Central memory CD8-positive, alpha-beta T cell (primary cell): ENCODE data around the gene CCDC8.
"Not testable (repeated sequence)": the region's sequence is repeated elsewhere in the genome, so short reads cannot be mapped to it uniquely, and the experiment has no call there.

Experiments used
- ATAC-seq: fragments of 150-1000 bp; cut with Tn5 transposase; replicated peaks from 2 replicates; pipeline ENCODE4 v1.10.0; 2022; ENCODE audit warnings: mild to moderate bottlenecking, moderate FRiP score, moderate number of reproducible peaks; ENCODE audit not compliant: poor library complexity, severe bottlenecking; ENCODE audit errors: extremely low read depth
- DNase-seq, 2 donors: peaks; one replicate each; pipeline ENCODE4 v3.0.0; 2021; ENCODE audit warnings: low spot score in 2 of 2
- H3K27ac Mint-ChIP-seq: one replicate; pipeline ENCODE4 v1.8.0; 2022; ENCODE audit warnings: low read depth, mild to moderate bottlenecking, moderate library complexity, mixed read lengths
- H3K27me3 Mint-ChIP-seq: one replicate; pipeline ENCODE4 v1.8.0; 2022; ENCODE audit warnings: mixed read lengths
- H3K36me3 Mint-ChIP-seq: one replicate; pipeline ENCODE4 v1.8.0; 2022; ENCODE audit warnings: mild to moderate bottlenecking, moderate library complexity, mixed read lengths; ENCODE audit not compliant: insufficient read depth
- H3K4me1 Mint-ChIP-seq: one replicate; pipeline ENCODE4 v1.8.0; 2022; ENCODE audit warnings: mixed read lengths
- H3K4me3 Mint-ChIP-seq: one replicate; pipeline ENCODE4 v1.8.0; 2022; ENCODE audit warnings: mild to moderate bottlenecking, moderate library complexity, mixed read lengths
- H3K9me3 Mint-ChIP-seq: one replicate; pipeline ENCODE4 v1.8.0; 2022; ENCODE audit warnings: mixed read lengths

Gene CCDC8

GRCh38 chr19:46408664-46409039, 4.7 kb downstream of the CCDC8 start:
- Mint-ChIP-seq H3K4me3 (no peak overlapping the region), H3K27ac (no peak overlapping the region), H3K9me3 (no peaks in the 10 kb centered on the region), H3K27me3 (peaks cover 80% of the 10 kb centered on the region), H3K36me3 (peaks cover 2% of the 10 kb centered on the region), H3K4me1 (peaks cover 19% of the 10 kb centered on the region)
- no peak for DNase-seq
- no peak for ATAC-seq

DNA sequence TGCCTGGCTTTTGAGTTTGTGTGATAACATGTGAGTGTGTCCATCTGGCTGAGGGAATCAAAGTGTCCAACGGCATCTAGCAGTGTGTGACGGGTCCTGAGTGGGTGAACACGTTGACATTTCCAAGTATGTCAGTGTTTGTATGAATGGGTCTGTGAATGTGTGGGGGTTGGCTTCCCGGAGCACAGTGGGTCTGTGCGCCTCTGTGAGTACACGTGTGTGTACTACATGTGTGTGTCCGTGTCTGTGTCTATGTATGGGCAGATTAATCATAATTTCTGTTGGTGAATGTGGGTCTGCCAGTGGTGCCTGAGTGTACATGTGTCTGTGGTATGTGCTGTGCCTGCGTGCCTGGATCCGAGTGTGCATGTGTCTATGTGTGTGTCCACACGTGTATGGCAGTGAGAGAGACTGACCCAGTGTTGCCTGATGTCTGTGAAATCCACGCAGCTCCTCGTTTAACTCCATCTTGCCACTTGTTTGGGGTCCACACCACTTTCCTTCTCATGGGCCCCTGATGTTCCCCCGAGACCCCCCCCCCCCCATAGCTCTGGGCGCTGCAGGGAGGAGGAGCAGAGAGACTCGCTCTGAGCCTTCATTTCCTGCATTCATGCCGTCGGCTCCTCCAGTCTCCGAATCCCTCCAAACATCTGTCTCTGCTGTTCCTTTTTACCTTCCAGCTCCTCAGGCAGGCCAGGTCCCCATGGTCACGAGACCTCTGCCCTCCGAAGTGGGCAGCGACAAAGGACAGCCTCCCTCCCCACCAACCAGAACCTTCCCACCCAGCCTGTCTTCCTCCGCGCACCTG, 5.3 kb downstream of the CCDC8 start:
- Mint-ChIP-seq H3K36me3 (peaks cover 2% of the 10 kb centered on the region), H3K4me1 (peaks cover 20% of the 10 kb centered on the region), H3K27me3 (peaks cover 84% of the 10 kb centered on the region), H3K27ac (no peak overlapping the region), H3K4me3 (no peak overlapping the region), H3K9me3 (no peaks in the 10 kb centered on the region)
- no peak for ATAC-seq
- DNase-seq: no peak

- Mint-ChIP-seq H3K27me3 (peaks cover 81% of the 10 kb centered on the region), H3K27ac (no peak overlapping the region), H3K36me3 (no peaks in the 10 kb centered on the region), H3K4me1 (peaks cover 25% of the 10 kb centered on the region), H3K4me3 (no peak overlapping the region), H3K9me3 (no peaks in the 10 kb centered on the region)
- ATAC-seq: no peak
- no peak for DNase-seq
These were observed 6.4 kb downstream of the CCDC8 start for GRCh38 chr19:46406976-46407375.

GRCh38 chr19:46404753-46405468, 8.5 kb downstream of the CCDC8 start:
- DNase-seq: no peak
- peaks cover 74% of the 10 kb centered on the region for H3K27me3 Mint-ChIP-seq
- H3K4me1 Mint-ChIP-seq: peaks cover 25% of the 10 kb centered on the region
- no peak overlapping the region for H3K27ac Mint-ChIP-seq
- peak overlapping the region; percentile 74 for H3K4me3 Mint-ChIP-seq
- no peaks in the 10 kb centered on the region for H3K9me3 Mint-ChIP-seq
- no peaks in the 10 kb centered on the region for H3K36me3 Mint-ChIP-seq
- no peak for ATAC-seq

DNA sequence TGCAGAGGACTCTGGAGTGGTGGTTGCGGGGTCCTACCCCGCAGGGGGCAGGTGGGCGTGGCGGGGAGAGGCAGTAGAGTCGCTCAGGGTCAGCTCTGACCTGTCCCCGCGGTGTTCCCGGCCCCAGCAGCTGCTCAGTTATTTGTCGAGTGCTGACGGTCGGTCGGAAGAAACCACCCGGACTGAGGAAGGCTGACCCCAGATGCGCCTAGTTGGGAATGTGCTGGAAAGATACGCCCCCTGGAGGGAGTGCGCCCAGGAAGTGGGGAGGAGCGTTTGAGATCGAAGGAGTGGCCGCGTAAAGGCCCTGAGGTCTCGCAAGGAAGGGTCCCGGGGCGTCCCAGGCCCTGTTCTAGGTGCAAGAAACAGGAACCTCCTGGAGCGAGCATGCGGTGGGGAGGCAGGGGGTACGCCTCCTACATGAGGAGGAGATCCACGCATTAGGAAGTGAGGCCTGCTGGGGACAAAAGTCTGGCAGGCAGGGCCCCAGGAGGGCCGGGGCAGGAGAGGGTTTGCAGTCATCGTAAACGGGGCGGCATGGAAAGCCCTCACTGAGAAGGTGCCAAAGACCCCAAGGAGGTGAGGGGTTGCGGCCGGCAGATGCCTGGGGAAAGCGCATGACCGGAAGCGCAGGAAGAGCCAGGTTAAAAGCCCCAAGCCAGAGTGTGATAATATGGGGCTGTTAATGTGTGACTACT, 9.2 kb downstream of the CCDC8 start:
- Mint-ChIP-seq H3K36me3 (no peaks in the 10 kb centered on the region), H3K4me1 (peaks cover 25% of the 10 kb centered on the region), H3K27me3 (peaks cover 72% of the 10 kb centered on the region), H3K9me3 (no peaks in the 10 kb centered on the region), H3K4me3 (peak overlapping the region; percentile 74), H3K27ac (no peak overlapping the region)
- no peak for DNase-seq
- no peak for ATAC-seq

DNA sequence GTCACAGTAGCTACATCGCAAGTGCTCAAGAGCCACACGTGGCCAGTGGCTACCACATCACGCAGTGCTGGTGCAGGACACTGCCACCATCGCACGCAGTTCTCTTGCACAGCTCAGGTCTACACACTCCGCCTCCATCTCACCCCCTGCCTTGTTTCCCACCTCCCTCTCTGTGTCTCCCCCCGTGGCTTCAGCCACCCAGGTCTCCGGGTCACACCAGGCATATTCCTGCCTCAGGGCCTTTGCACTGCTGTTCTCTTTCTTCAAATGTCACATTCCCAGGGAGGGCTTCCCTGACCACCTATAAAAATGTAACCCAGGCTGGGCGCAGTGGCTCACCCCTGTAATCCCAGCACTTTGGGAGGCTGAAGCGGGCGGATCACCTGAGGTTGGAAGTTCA, 10.6 kb downstream of the CCDC8 start:
- Mint-ChIP-seq H3K9me3 (no peaks in the 10 kb centered on the region), H3K36me3 (no peaks in the 10 kb centered on the region), H3K27ac (no peak overlapping the region), H3K4me3 (no peak overlapping the region), H3K4me1 (peaks cover 18% of the 10 kb centered on the region), H3K27me3 (peaks cover 57% of the 10 kb centered on the region)
- DNase-seq (no peak), ATAC-seq (no peak)

DNA sequence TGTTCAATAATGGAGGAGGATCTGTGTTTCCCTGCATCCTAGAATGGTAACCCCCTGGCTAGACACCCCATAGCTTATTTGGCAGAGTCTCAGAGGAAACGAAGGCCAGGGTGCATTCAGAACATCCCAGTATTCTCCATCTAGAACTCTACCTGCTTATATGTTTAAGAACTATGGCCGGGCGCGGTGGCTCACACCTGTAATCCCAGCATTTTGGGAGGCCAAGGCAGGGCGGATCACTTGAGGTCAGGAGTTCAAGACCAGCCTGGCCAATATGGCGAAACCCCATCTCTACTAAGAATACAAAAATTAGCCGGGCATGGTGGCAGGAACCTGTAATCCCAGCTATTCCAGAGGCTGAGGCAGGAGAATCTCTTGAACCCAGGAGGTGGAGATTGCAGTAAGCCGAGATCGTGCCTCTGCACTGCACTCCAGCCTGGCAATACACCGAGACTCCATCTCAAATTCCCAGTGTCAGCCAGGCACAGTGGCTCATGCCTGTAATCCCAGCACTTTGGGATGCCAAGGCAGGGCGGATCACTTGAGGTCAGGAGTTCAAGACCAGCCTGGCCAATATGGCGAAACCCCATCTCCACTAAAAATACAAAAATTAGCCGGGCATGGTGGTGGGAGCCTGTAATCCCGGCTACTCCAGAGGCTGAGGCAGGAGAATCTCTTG, 15.4 kb downstream of the CCDC8 start:
- H3K27ac Mint-ChIP-seq, DNase-seq, ATAC-seq, H3K4me3 Mint-ChIP-seq, H3K9me3 Mint-ChIP-seq, H3K4me1 Mint-ChIP-seq, H3K36me3 Mint-ChIP-seq: not testable (repeated sequence)
- peaks cover 17% of the 10 kb centered on the region for H3K27me3 Mint-ChIP-seq

- DNase-seq: no peak
- Mint-ChIP-seq H3K27ac (no peak overlapping the region), H3K9me3 (no peaks in the 10 kb centered on the region), H3K4me1 (peaks cover 10% of the 10 kb centered on the region), H3K36me3 (peaks cover 11% of the 10 kb centered on the region), H3K4me3 (no peak overlapping the region), H3K27me3 (no peaks in the 10 kb centered on the region)
- no peak for ATAC-seq
These were observed 19.0 kb downstream of the CCDC8 start for GRCh38 chr19:46394402-46394797.

DNA sequence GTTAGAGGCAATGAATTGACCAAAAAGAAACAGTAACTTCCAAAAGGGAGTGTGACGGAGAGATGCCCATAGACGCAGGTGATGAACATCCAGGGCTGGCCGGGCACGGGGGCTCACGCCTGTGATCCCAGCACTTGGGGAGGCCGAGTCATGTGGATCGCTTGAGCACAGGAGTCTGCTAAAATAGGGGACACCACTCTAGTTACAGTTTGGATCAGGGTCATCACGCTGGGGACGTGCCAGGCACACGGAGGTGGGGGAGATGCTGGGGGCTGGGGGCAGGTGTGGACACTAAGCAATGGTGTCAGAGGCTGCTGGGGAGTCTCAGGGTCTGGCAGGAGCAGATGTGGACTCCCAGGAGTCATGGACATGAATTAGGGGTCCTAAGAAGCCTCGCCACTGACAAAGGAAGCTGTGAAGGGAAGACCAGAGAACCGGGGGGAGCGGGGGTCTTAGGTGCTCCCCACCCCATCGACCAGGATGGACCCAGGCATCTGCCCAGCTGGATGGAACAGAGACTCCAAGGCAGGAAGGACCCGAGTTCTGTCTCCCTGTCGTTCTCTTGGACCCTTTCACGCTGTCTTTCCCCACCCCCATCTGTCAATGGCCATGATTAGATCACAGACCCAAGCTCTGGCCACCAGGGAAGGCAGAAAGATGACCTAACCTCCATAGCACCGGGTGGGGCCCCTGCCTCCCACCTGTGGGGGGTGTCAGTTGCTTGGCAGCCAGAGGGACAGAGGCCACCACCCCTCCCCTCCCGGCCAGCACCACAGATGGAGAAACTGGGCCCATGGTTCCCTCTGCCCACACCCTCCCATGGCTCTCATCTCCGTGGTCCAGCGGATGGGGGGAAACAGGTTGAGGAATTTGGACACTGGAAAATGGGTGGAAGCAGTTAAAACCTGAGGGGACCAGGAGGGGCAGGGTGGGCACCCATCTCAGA, 19.6 kb downstream of the CCDC8 start:
- DNase-seq: no peak
- Mint-ChIP-seq H3K4me3 (no peak overlapping the region), H3K36me3 (peaks cover 17% of the 10 kb centered on the region), H3K4me1 (peaks cover 10% of the 10 kb centered on the region), H3K27ac (no peak overlapping the region), H3K27me3 (no peaks in the 10 kb centered on the region), H3K9me3 (no peaks in the 10 kb centered on the region)
- ATAC-seq: no peak

DNA sequence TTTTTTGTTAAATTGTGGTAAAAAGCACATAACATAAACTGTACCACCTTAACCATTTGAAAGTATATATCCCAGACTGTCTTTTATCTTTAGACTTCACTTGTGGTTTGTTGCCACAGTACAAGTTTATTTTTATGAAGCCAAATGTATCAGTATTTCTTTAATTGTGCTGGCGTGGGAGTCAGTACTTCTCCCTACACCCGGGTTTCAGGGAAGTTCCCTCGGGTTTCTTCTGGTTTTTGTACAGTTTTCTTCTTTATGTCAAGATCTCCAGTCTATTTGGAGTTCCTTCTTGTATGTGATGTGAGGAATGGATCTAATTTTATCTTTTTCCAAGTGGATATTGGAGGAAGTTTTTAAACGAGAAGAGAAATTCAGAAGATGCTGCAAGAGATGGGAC, 20.5 kb downstream of the CCDC8 start:
- Mint-ChIP-seq H3K4me3 (no peak overlapping the region), H3K27ac (no peak overlapping the region)

DNA sequence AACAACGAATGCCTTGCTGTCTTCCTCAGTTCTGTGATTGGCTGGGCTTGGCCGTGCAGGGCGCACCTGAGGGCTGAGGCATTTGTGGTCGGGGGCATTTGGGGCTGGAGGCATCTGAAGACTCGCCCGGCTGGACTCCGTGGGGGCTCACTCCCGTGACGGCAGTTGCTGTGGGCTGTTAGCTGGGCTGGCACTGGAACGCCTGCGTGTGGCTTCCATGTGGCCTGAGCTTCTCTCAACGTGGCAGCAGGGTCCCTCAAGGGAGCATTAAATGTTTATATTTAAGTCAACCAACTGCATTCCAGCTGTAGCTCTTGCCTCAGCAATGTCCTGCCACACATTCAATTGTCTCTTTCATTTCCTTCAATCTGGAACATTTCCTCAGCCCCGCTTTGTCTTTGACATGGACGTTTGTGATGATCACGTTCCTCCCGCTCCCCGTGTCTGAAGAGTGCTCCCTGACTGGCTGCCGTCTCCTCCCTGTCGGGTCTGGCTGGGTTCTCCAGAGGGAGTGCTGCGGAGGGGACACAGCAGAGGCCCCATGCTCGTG, 21.0 kb downstream of the CCDC8 start:
- ATAC-seq (no peak), DNase-seq (no peak)

More for the DNA sequence above, 20.5 kb downstream of the CCDC8 start:
- no peaks in the 10 kb centered on the region for H3K27me3 Mint-ChIP-seq
- ATAC-seq (no peak), DNase-seq (no peak)
- H3K36me3 Mint-ChIP-seq: peaks cover 18% of the 10 kb centered on the region
- H3K4me1 Mint-ChIP-seq: peaks cover 10% of the 10 kb centered on the region
- H3K9me3 Mint-ChIP-seq: no peaks in the 10 kb centered on the region

More for the DNA sequence above, 21.0 kb downstream of the CCDC8 start:
- no peaks in the 10 kb centered on the region for H3K27me3 Mint-ChIP-seq
- no peaks in the 10 kb centered on the region for H3K9me3 Mint-ChIP-seq
- peaks cover 21% of the 10 kb centered on the region for H3K36me3 Mint-ChIP-seq
- no peak overlapping the region for H3K27ac Mint-ChIP-seq
- H3K4me1 Mint-ChIP-seq: peaks cover 10% of the 10 kb centered on the region
- H3K4me3 Mint-ChIP-seq: no peak overlapping the region
